Peyer's patch (tissue), 4 donors: ENCODE measurements around the gene SLK. TPM values are rescaled to one million over a fixed set of nuclear protein-coding genes. Genes with fewer than 3 reads are reported as not detected.

ENCODE experiments used
- DNase-seq, 3 donors: peaks; one replicate each; pipeline ENCODE4 v3.0.0-alpha.2; 2017 to 2019
- H3K27ac ChIP-seq, 4 donors: fragments of 200-600 bp; sonication (generic); one replicate each; pipeline ENCODE4 v1.5.1; 2016 to 2019
- H3K27me3 ChIP-seq, 2 donors: fragments of 200-600 bp; sonication (generic); one replicate each; pipeline ENCODE4 v1.5.1; 2019
- H3K36me3 ChIP-seq, 3 donors: fragments of 200-600 bp; sonication (generic); one replicate each; pipeline ENCODE4 v1.5.1; 2016 to 2019
- H3K4me1 ChIP-seq, 4 donors: fragments of 200-600 bp; sonication (generic); one replicate each; pipeline ENCODE4 v1.5.1; 2016 to 2019
- H3K4me3 ChIP-seq, 4 donors: fragments of 200-600 bp; sonication (generic); 1 replicate in 3 of 4; 2 replicates in 1 of 4; pipeline ENCODE4 v1.5.1; 2016 to 2019; ENCODE audit warnings: mild to moderate bottlenecking in 1 of 4
- H3K9me3 ChIP-seq, 4 donors: fragments of 200-600 bp; sonication (generic); one replicate each; pipeline ENCODE4 v1.5.1; 2016 to 2019; ENCODE audit warnings: mild to moderate bottlenecking in 1 of 4
- CTCF ChIP-seq, 6 experiments: fragments of 450-650 bp in 4 of 6; fragments of 200-600 bp in 2 of 6; sonication (generic) in 1 of 6; IDR thresholded peaks; one replicate each; pipeline ENCODE4 v1.5.1; 2017 to 2019; ENCODE audit warnings: antibody characterized with exemption in 6 of 6, mild to moderate bottlenecking in 3 of 6, moderate library complexity in 1 of 6
- POLR2A ChIP-seq, 2 donors: fragments of 450-650 bp; IDR thresholded peaks; one replicate each; pipeline ENCODE4 v1.5.1; 2017; ENCODE audit warnings: antibody characterized with exemption in 2 of 2, mild to moderate bottlenecking in 2 of 2, moderate library complexity in 2 of 2
- total RNA-seq, 4 donors: library from RNA; depleted of rRNA; stranded (reverse); fragments of >200 nt; gene quantifications; one replicate each; pipeline ENCODE4 v1.1.0, GENCODE V29; 2016

Gene SLK
- total RNA-seq, 4 donors from 2014 or later, result 38.5 to 55.4 (median 52.6) TPM

GRCh38 chr10:103983367-103983911, 16.5 kb downstream of the SLK start:
- TF ChIP-seq CTCF (IDR thresholded peaks at IDR 0.05), result no peak
- no peak for TF ChIP-seq POLR2A (IDR thresholded peaks at IDR 0.05)
- Histone ChIP-seq H3K4me1 (peaks cover 0 to 19% (median 5%) of the 10 kb centered on the region in 4 donors), H3K36me3 (no peaks in the 10 kb centered on the region), H3K4me3 (no peak overlapping the region), H3K9me3 (no peaks in the 10 kb centered on the region), H3K27me3 (no peaks in the 10 kb centered on the region), H3K27ac (peak overlapping the region in 3 of 4 donors; percentile 22 to 50 (median 25))
- no peak for DNase-seq

- Histone ChIP-seq H3K4me3 (no peak overlapping the region), H3K27me3 (no peaks in the 10 kb centered on the region), H3K4me1 (peaks cover 0 to 19% (median 5%) of the 10 kb centered on the region in 4 donors), H3K27ac (no peak overlapping the region), H3K36me3 (no peaks in the 10 kb centered on the region), H3K9me3 (no peaks in the 10 kb centered on the region)
- DNase-seq, result no peak
- TF ChIP-seq CTCF (IDR thresholded peaks at IDR 0.05) (no peak), POLR2A (IDR thresholded peaks at IDR 0.05) (no peak)
Measured at GRCh38 chr10:103985726-103986125, 18.8 kb downstream of the SLK start.

GRCh38 chr10:103986360-103986759, 19.4 kb downstream of the SLK start:
- peaks cover 0 to under 1% (median 0%) of the 10 kb centered on the region in 3 donors for H3K36me3 ChIP-seq
- H3K9me3 ChIP-seq, result no peaks in the 10 kb centered on the region
- no peak for TF ChIP-seq POLR2A (IDR thresholded peaks at IDR 0.05)
- no peak for TF ChIP-seq CTCF (IDR thresholded peaks at IDR 0.05)
- H3K4me3 ChIP-seq, result no peak overlapping the region
- H3K27ac ChIP-seq, result no peak overlapping the region
- no peaks in the 10 kb centered on the region for H3K27me3 ChIP-seq
- no peak for DNase-seq
- peaks cover 0 to 19% (median 5%) of the 10 kb centered on the region in 4 donors for H3K4me1 ChIP-seq

- no peak overlapping the region for H3K27ac ChIP-seq
- DNase-seq, result no peak
- no peaks in the 10 kb centered on the region for H3K27me3 ChIP-seq
- peaks cover 0 to 28% (median 0%) of the 10 kb centered on the region in 3 donors for H3K36me3 ChIP-seq
- H3K9me3 ChIP-seq, result no peaks in the 10 kb centered on the region
- no peaks in the 10 kb centered on the region for H3K4me1 ChIP-seq
- H3K4me3 ChIP-seq, result no peak overlapping the region
- TF ChIP-seq CTCF (IDR thresholded peaks at IDR 0.05) (no peak), POLR2A (IDR thresholded peaks at IDR 0.05) (no peak)
Measured at GRCh38 chr10:103990121-103990520, 23.2 kb downstream of the SLK start.

GRCh38 chr10:103990531-103990930, 23.6 kb downstream of the SLK start:
- no peak overlapping the region for H3K27ac ChIP-seq
- TF ChIP-seq POLR2A (IDR thresholded peaks at IDR 0.05) (no peak), CTCF (IDR thresholded peaks at IDR 0.05) (no peak)
- no peaks in the 10 kb centered on the region for H3K4me1 ChIP-seq

More at GRCh38 chr10:103990531-103990930, 23.6 kb downstream of the SLK start:
- Histone ChIP-seq H3K9me3 (no peaks in the 10 kb centered on the region), H3K27me3 (no peaks in the 10 kb centered on the region), H3K4me3 (no peak overlapping the region), H3K36me3 (peaks cover 0 to 28% (median 0%) of the 10 kb centered on the region in 3 donors)
- no peak for DNase-seq
